Measurements from ENCODE around the gene VDR.

The VDR gene

DNA sequence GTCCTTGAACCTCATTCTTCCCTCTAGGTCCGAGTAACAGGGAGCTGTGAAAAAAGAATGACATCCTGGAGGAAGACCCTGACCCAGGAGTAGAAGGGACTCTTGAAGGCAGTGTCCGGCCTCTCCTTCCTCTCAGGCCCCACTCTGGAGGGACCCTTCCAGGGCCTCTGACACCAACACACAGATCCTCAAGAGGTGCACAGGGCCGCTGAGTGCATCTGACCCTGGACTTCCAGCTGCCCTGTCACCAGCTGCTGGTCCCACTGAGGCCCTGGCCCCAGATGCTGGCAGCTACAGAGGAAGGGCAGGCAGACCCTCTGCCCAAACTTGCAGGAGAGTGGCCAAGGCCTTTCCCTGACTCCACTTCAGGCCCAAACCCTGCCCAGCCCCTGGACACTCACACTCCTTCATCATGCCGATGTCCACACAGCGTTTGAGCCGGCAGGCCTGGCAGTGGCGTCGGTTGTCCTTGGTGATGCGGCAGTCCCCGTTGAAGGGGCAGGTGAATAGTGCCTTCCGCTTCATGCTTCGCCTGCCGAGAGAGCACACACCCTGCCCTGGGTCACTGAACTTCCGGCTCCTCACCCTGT, 40.1 kb downstream of the VDR start:
- no peak for DNase-seq

DNA sequence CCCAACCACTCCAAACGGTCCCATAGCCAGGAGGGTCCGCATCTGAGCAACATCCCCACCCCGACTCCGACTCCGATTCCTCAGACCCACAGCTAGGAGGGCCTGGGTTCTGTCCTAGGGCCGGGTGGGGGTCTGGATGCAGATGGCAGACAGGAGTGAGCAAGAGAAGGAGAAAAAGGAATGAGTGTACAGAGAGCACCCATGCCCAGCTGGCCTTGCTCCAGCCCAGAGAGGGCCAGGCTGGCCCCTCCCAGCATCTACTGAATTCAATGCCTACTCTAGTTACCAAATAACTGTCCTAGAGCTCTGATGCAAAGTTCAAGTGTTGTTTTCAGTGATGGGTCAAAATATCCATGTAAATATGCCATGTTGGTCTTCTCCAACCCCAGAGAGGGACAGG, 40.8 kb downstream of the VDR start:
- no peak for DNase-seq

DNA sequence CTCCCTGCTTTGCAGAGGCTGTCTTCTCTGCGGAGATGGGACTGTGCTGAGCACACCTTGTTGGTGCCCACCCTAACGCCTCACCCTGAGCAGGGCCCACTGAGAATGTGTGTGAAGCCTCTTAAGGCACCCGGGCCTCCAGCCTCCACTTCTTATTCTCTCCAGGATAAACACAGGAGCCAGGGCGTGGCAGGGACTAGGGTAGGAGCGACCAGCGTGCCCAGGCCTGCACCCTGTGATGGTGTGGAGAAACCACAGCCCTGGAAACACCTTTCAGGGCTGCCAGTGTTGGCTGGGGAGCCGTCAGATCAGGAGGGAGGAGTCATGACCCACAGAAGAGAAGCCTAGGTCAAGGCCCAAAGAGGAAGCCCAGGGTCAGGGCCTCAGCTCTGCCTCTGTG, 41.3 kb downstream of the VDR start:
- DNase-seq, result no peak

DNA sequence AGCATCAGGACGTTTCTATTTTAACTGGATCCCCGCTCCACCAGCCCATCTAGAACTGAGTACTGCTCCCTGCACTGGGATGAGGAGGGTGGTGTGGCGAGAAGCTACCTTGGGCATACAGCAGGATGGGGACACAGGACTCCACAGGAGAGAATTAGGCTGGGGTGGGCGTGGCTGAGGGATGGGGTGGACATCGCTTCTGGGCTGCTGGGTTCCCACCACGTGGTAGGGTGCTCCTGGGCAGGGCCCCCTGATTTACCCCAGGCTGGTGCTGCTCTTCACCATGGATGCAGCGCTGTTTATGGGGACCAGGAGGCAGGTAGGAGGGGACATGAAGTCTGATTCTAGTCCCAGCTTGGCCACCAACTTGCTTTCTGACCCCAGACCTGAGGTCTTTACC, 41.9 kb downstream of the VDR start:
- DNase-seq, result no peak

- no peak for DNase-seq
Measured at GRCh38 chr12:47862167-47862750, 42.5 kb downstream of the VDR start.

DNA sequence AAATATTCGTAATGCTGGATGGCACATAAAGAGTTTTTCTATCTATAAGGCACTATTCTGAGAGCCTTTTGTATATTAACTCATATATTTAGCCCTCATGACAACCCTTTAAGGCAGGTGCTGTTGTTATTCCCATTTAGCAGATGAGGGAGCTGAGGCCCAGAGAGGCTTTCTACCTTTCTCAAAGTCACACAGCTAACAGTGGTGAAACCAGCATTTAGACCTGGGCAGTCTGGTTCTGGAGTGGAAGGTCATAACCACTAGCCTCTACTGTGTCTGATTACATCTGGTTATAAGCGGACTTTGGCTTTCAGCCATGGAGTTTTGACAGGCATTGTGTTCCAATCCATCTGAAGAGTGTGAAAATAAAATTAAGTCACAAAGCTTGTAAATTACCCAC, 43.9 kb downstream of the VDR start:
- no peak for DNase-seq

- no peak for DNase-seq
Measured at GRCh38 chr12:47860279-47860841, 44.4 kb downstream of the VDR start.

DNA sequence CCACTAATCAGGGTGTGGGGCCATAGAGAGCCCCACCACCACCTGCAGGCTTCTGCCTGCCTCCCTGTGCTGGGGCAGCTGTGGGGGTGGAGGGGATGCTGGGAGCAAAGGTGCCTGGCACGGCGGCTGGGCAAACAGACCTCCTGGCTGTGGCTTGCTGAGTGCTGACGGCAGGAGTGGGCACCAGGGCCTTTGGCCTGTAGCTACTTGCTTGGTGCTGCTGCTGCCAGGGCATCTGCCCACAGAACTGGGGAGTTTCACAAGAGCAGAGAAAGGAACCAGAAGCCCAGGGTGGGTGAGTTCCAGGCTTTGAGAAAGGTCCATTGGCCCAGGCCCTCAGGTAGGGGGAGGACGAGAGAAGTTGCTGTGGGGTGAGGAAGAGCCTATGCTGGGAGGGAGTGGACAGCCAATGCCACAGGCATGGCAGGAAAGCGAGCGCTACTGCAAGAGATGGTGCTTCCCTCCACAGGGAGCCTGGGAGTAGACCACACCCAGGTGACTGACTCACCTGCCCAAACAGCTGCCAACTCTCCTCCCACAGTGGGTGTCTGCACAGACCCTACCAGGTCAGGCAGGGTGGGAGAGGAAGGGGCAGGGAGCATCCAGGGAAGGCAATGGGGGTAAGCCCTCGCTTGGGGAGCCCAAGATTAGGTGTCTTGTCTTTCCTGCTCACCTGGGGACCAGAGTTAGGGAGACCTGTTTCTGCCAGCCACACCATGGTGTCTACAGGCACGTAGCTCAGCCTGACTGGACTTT, 46.1 kb downstream of the VDR start:
- no peak for DNase-seq

DNA sequence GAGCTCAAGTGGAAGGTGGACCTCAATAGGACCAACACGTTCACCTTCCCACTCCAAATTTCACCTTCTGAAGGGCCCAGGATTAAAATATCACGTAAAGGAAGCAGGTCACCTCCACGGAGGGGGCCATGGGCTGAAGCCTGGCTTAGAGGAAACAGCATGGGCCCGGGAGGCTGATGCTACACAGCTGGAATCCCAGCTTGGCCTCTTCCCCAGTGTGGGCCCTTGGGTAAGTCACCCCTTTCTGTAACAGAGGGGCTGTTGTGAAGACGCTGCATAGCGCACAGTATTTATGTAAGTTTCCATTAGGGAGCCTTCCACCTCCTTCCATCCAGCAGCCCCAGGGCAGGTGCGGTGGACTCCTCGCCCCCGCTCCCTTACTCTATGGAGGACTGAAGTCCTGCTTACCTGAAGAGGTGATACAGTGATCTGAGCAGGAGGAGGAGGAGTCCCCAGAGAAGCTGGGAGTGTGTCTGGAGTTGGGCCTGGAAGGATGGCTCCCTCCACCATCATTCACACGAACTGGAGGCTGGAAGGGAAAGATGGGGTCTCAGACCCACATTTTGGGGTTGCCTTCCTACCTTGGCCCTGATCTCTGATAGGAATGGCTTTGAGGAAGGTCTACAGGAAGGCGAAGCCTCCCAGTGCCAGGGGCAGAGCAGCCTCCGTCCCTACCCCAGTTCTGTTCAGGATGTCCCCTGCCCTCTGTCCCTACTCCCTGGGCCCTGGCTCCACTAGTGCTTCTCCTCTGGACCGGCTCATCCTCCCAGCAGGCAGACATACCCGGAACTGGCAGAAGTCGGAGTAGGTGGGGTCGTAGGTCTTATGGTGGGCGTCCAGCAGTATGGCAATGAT, 47.8 kb downstream of the VDR start:
- DNase-seq, result no peak

- no peak for DNase-seq
Measured at GRCh38 chr12:47856094-47856493, 48.7 kb downstream of the VDR start.

DNA sequence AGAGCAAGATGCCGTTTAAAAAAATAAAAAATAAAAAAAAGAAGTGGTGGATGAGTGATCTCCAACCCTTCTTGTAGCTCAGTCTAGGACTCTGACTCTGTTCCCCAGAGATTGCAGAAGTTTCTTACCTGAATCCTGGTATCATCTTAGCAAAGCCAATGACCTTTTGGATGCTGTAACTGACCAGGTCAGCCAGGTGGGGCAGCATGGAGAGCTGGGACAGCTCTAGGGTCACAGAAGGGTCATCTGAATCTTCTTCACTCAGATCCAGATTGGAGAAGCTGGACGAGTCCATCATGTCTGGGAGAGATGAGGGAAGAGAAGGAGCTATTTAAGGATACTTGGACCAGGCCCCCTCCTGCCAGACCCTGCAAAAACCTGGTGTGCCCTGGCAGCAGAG, 49.3 kb downstream of the VDR start:
- DNase-seq, result no peak

DNA sequence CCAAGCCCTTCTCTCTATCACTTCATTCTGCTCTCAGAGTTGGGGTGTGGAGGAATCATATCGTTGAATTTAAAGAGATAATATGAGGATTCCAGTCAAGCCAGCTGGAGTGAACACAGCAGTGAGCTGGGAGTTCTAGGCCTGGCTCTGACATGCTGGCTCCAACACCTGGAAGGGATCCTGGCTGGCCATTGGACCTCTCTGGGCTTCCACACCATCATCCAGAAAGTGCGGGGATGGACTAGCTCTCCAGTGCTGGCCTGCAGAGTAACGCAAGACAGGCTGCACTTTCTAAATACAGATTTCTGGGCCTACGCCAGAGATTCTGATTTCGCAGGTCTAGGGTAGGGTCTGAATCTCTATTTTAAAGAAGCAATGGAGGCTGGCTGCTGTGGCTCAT, 50.3 kb downstream of the VDR start:
- DNase-seq, result no peak

GRCh38 chr12:47852096-47852571, 52.7 kb downstream of the VDR start:
- no peak for DNase-seq

GRCh38 chr12:47851303-47851952, 53.4 kb downstream of the VDR start:
- no peak for DNase-seq

DNA sequence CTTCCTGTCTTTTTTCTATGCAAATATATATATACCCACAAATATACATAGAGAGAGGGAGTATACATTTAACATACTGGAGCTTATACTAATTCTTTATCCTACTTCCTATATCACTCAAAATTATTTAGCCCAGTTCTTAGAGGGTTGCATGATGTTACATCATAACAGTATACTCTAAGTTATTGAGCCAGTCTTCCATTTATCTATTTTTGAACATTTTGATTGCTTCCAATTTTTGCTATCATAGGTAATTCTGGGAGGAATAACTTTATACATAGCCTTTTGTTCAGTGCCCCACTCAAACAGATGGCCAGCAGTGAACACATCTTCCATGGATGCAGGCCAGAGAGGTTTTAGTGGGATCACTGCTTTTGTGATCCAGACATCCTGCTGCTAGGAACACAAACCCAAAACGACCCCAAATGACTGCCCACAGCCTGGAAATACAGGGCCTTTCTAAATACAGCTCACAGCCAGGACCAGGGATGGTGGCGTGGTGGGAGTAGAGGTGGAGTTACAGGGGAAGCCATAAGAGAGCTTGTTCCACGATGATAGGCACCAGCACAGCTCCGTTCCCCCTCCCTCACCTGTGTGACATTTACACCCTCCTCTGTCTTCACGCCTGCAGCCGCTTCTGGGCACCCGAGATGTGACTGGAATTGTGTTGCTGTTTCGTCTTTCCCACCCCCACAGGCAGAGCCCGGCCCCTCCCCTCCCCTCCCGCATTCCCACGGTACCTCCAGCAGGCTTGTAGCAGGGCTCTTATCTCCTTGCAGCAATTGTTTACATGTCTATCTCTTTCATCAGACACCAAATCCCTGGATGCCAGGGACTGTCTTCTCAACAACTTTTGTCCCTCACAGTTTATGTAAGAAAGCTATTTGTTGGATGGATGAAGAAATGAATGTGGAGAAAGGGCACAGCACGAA, 54.4 kb downstream of the VDR start:
- DNase-seq, result no peak

DNA sequence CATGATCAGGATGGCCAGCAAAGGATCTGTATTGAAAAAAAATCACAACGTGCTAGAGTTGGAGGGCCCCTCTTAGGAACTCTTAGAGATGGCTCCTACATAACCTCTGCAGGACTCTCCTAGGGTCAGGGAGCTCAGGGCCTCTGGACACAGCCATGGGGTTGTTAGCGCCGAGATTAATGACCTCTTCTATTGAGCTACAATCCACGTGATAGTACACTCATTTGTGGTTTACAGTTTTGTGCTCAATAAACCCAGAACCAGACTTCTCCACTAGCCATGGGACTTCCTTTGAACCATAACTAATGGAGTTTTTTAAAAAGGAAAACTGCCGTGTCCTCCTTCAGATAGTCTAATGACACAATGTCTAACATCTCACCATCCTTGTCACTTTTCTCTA, 55.5 kb downstream of the VDR start:
- no peak for DNase-seq

DNA sequence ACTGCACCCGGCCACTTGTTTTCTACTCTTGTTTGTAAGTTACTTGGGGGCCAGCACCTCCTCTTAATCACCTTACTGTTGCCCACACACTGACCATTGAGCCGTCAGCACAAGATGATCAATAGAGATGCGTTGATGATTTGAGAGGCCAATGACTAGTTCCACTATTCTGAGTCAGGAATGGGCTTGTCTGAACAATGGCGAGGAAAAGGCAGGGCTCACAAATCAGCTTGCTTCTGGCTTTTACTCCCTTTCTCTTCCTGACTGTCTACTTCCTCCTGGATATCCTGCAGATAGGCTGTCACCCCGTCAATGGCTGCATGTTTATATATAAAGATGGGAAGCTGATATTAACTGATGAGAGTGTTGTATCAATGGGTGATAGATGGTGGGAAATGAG, 55.9 kb downstream of the VDR start:
- DNase-seq, result no peak

DNA sequence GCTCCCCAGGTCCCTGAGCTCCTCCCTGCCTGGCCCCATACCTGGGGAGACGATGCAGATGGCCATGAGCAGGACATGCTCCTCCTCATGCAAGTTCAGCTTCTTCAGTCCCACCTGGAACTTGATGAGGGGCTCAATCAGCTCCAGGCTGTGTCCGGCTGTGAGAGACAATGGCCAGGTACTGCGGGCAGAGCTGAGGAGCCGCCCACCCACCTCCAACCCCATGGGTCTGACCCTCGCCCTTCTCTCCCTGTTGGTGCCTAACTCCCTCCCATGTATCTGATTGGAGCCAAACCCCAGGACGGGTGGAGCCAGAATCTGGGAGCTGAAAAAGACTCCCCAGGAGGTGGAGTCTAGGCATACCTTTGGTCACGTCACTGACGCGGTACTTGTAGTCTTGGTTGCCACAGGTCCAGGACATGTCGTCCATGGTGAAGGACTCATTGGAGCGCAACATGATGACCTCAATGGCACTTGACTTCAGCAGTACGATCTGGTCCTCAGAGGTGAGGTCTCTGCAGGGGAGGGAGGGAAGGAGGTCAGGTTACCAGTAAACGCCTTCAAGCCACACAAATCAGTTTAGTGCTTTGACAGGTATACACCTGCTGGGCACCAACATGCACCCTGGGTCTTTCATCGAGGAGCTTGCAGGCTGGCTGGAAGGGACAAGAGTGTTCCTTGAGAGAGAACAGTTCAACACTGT, 58.3 kb downstream of the VDR start:
- DNase-seq, result no peak

GRCh38 chr12:47845081-47845480, 59.7 kb downstream of the VDR start:
- no peak for DNase-seq

GRCh38 chr12:47844264-47845019, 60.4 kb downstream of the VDR start:
- no peak for DNase-seq

All from NCI-H1417 treated with DMSO at 0.1 percent for 48 hours (cell line).